ENCODE measurements around the gene CMSS1.

CMSS1 gene

GRCh38 chr3:100144255-100144866 is 326.7 kb downstream of the CMSS1 start:
- DNase-seq (ENCODE audit: low spot score): no peak

DNA sequence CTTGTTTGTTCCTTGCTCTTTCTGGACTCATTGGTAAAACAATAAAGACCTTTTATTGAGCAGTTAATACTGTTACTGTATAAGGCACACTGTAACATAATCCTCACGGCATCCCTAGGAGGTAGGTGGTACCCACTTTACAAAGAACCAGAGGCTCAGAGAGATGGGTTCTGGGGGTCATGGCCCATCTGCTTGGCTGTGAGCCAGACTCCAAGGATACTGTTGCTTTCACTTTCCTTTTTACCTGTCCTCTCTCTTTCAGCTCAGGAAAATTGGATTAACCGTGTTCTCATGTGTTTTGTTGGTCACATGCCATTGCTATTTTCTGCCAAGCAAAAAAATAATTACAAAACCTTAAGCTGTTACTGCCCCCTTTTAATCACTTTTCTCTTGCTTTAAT is 331.5 kb downstream of the CMSS1 start:
- DNase-seq (ENCODE audit: low spot score): no peak

- no peak for DNase-seq (ENCODE audit: low spot score)
These were observed 332.2 kb downstream of the CMSS1 start for GRCh38 chr3:100149713-100150415.

- DNase-seq (ENCODE audit: low spot score): no peak
These were observed 332.8 kb downstream of the CMSS1 start for GRCh38 chr3:100150473-100150872.

GRCh38 chr3:100151024-100151707 is 333.5 kb downstream of the CMSS1 start:
- no peak for DNase-seq (ENCODE audit: low spot score)

DNA sequence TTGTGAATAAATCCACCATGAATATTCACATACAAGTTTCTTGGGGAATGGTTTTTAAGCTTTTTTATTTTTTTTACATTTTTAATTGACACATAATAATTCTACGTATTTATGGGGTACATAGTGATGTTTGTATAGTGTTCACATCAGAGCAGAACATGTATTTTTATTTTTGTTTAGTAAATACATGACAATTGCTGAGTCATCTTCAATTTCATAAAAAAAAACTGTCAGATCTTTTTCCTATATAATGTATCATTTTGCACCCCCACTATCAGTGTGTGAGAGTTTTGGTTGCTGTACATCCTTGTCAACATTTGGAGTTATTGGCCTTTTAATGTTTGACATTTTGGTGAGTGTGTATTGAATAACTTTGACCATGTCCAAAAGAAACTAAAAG is 336.5 kb downstream of the CMSS1 start:
- DNase-seq (ENCODE audit: low spot score): no peak

DNA sequence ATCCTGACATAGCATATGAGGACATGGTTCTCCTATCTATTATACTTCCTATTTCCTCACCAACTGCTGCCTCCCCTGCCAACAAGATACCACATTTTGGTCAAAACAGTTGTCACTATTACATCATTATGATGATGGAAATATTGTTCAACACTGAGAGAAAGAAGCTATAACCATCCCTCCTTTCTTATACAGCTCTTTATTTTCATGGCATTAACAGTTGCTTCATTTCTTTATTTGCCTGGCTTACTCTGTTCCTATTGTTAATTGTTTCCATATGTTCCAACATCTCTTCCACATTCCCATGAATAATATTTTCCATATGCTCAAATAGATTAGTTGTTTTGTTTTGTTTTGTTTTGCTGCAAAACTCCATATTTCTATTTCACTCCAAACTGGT is 337.5 kb downstream of the CMSS1 start:
- DNase-seq (ENCODE audit: low spot score): no peak

DNA sequence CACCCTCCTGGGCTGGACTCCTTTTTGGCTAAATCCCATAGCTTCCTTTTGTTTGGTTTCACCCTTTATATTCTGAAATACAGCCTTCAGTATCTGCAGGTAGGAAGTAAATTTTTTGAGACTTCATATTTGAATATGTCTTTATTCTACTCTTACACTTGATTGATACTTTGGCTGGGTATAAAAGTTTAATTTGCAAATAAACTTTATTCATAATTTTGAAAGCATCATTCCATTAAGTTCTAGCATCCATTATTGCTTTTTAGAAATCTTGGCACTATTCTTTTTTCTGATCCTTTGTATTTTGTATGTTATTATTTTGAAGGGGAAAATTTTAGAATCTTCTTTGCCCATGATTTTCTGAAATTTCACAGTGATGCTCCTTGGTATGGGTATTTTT is 337.9 kb downstream of the CMSS1 start:
- DNase-seq (ENCODE audit: low spot score): no peak

GRCh38 chr3:100157685-100158084 is 340.0 kb downstream of the CMSS1 start:
- DNase-seq (ENCODE audit: low spot score): no peak

DNA sequence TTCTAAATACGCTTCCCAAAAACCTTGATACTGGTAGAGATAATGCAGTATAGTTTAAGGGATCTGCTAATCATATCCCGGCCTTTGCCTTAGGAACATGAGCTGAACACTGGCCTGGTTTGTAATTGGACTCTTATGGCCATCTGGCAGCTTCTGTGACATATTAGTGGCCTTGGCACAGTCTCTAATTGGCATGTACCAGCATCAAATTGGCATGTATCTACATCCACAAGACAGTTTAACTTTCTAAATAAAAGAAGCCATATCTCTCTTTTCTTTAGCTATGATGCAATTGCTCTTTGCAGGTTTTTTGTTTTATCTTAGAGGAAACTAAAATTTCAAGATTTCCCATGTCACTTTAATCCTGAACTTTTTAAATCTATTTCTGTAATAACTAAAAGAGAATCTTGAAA is 341.3 kb downstream of the CMSS1 start:
- DNase-seq (ENCODE audit: low spot score): no peak

DNA sequence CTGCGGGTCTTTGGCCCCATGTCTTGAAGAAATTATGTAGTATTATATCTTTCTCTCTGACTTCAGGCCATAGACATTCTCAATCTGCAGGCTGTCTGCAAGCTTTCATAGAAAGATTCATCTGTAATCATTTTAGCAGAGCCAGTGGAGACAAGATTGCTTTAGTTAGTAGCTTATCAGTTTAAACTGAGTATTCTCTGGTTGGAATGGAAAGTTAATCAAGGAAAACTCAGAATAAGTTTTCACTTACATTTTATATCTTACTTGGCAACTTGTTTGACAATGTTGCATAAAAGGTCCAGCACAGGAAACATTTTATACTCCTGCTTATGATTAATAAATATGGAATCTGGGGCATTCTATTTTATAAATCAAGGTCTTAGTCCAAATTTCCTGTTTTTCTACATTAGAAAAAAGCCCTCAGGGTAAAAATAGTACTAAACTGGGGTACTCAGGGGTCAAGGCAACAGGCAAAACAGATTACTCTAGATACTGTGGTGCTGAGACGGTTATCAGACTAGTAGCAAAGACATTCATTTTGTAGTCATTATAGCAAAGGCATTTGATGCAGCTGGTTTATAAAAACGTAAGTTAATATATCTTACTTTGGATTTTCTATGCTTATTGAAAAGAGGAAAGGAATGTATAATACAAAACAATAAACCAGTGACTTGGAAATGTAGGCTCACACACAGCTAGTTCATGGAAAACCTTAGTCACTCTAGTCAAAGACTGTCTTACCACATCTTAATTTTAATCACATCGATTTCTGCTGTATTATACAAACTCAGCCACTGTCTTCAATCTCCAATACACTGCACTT is 341.9 kb downstream of the CMSS1 start:
- DNase-seq (ENCODE audit: low spot score): no peak

DNA sequence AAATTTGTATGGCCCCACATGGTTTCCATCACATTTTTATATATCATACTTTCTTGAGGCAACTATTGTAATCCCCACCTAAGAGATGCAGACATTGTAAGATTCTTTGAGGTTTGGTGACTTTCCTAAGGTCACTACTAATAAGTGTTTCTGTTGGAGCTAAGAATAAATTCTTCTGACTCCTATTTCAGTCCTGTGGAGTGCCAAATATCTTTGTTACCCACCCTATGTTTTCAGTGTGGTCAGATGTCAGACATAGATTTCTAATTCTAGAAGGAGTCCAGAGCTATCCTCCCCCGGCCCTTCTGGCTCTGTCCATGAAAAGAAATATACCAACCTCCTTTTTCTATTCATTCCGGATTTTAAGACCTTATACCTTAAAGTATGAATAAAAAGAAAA is 342.9 kb downstream of the CMSS1 start:
- DNase-seq (ENCODE audit: low spot score): no peak

GRCh38 chr3:100163787-100164186 is 346.1 kb downstream of the CMSS1 start:
- DNase-seq (ENCODE audit: low spot score): no peak

- DNase-seq (ENCODE audit: low spot score): no peak
These were observed 347.1 kb downstream of the CMSS1 start for GRCh38 chr3:100164743-100165142.

GRCh38 chr3:100165926-100166550 is 348.4 kb downstream of the CMSS1 start:
- DNase-seq (ENCODE audit: low spot score): no peak

- no peak for DNase-seq (ENCODE audit: low spot score)
These were observed 351.7 kb downstream of the CMSS1 start for GRCh38 chr3:100169201-100169920.

GRCh38 chr3:100170486-100170885 is 352.8 kb downstream of the CMSS1 start:
- DNase-seq (ENCODE audit: low spot score): no peak

- no peak for DNase-seq (ENCODE audit: low spot score)
These were observed 353.7 kb downstream of the CMSS1 start for GRCh38 chr3:100171211-100171914.

GRCh38 chr3:100173961-100174360 is 356.3 kb downstream of the CMSS1 start:
- no peak for DNase-seq (ENCODE audit: low spot score)

DNA sequence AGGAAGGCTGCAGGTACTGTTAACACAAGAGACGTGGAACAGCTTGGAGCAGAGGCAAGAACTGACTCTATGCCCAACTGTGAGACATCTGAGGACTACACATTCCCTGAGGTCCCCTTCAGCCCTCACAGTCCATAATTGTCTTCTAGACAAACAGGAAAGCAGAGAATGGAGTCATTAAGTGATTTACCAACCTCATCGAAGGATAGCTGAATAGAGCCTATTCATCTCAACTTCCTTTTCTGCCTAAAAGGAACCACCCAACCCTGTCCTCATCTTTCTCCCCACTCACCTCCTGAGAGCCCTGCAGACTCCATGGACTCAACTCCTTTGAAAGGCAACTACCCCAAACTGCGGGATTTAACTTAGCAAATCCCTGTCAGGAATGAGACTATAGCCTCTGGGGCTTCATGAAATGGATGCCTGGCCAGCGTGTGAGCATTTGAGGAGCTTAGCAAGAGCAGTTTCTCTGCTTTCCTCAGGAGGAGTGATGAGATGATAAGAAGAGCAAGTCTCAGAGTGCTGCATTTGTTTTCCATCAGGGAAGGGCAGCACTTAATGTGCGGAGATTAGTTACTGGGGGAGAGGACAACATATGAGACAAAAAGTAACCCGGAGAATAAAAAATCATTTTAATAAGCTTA is 358.1 kb downstream of the CMSS1 start:
- no peak for DNase-seq (ENCODE audit: low spot score)

Data from germinal center (tissue), 1 donor.